SK-N-SH treated with all-trans-retinoic acid at 6 μM for 48 hours (cell line): Measurements from ENCODE around the gene EHD4.

Source experiments
- ATAC-seq: fragments of 200-7000 bp; cut with Tn5 transposase; 3 replicates; pipeline ENCODE4 v1.9.1; 2020; ENCODE audit warnings: mild to moderate bottlenecking, moderate library complexity
- BACH2 ChIP-seq: fragments of 250-450 bp; sonication (Bioruptor Pico); IDR thresholded peaks from 2 replicates; pipeline ENCODE4 v1.9.0; 2021; ENCODE audit warnings: mild to moderate bottlenecking, borderline replicate concordance
- CSDC2 ChIP-seq: fragments of 250-450 bp; sonication (Bioruptor Pico); IDR thresholded peaks from 2 replicates; pipeline ENCODE4 v1.5.0; 2020; ENCODE audit warnings: mild to moderate bottlenecking, moderate library complexity
- ESRRG ChIP-seq: fragments of 250-450 bp; sonication (Bioruptor Pico); IDR thresholded peaks from 2 replicates; pipeline ENCODE4 v1.6.1; 2021; ENCODE audit warnings: mild to moderate bottlenecking
- GLIS3 ChIP-seq: fragments of 250-450 bp; sonication (Bioruptor Pico); IDR thresholded peaks from 2 replicates; pipeline ENCODE4 v1.5.0; 2020; ENCODE audit warnings: mild to moderate bottlenecking, moderate library complexity
- ISL1 ChIP-seq: fragments of 250-450 bp; sonication (Bioruptor Pico); IDR thresholded peaks from 2 replicates; pipeline ENCODE4 v2.1.2; 2022; ENCODE audit warnings: mild to moderate bottlenecking, moderate library complexity
- OSR1 ChIP-seq: fragments of 250-450 bp; sonication (Bioruptor Pico); IDR thresholded peaks from 2 replicates; pipeline ENCODE4 v1.8.0; 2022; ENCODE audit warnings: moderate library complexity, mild to moderate bottlenecking, inconsistent platforms
- PATZ1 ChIP-seq: fragments of 250-450 bp; sonication (Bioruptor Pico); IDR thresholded peaks from 2 replicates; pipeline ENCODE4 v1.8.0; 2020; ENCODE audit warnings: mild to moderate bottlenecking, moderate library complexity, borderline replicate concordance
- POU6F1 ChIP-seq: fragments of 250-450 bp; sonication (Bioruptor Pico); IDR thresholded peaks from 2 replicates; pipeline ENCODE4 v1.8.0; 2021; ENCODE audit warnings: low read depth, mild to moderate bottlenecking, moderate library complexity, borderline replicate concordance
- PPARA ChIP-seq: fragments of 250-450 bp; sonication (Bioruptor Pico); IDR thresholded peaks from 2 replicates; pipeline ENCODE4 v1.5.0; 2020; ENCODE audit warnings: mild to moderate bottlenecking, borderline replicate concordance
- RARB ChIP-seq: fragments of 250-450 bp; sonication (Bioruptor Pico); IDR thresholded peaks from 2 replicates; pipeline ENCODE4 v1.8.0; 2021; ENCODE audit warnings: mild to moderate bottlenecking, moderate library complexity
- SNAI2 ChIP-seq: fragments of 250-450 bp; sonication (Bioruptor Pico); IDR thresholded peaks from 2 replicates; pipeline ENCODE4 v1.5.0; 2020; ENCODE audit warnings: mild to moderate bottlenecking, moderate library complexity
- TCF4 ChIP-seq: fragments of 250-450 bp; sonication (Bioruptor Pico); IDR thresholded peaks from 2 replicates; pipeline ENCODE4 v1.8.0; 2021; ENCODE audit warnings: mild to moderate bottlenecking, moderate library complexity, borderline replicate concordance
- TOX ChIP-seq: fragments of 250-450 bp; sonication (Bioruptor Pico); IDR thresholded peaks from 2 replicates; pipeline ENCODE4 v1.8.0; 2021; ENCODE audit warnings: mild to moderate bottlenecking, moderate library complexity, borderline replicate concordance
- TSHZ2 ChIP-seq: fragments of 250-450 bp; sonication (Bioruptor Pico); IDR thresholded peaks from 2 replicates; pipeline ENCODE4 v1.5.0; 2020; ENCODE audit warnings: mild to moderate bottlenecking, moderate library complexity
- ZC3H10 ChIP-seq: fragments of 250-450 bp; sonication (Bioruptor Pico); IDR thresholded peaks from 2 replicates; pipeline ENCODE4 v1.5.1; 2021; ENCODE audit warnings: mild to moderate bottlenecking, moderate library complexity
- ZFP3 ChIP-seq: fragments of 250-450 bp; sonication (Bioruptor Pico); IDR thresholded peaks from 2 replicates; pipeline ENCODE4 v1.5.0; 2020; ENCODE audit warnings: mild to moderate bottlenecking, moderate library complexity
- ZFP30 ChIP-seq: fragments of 450-650 bp; formaldehyde crosslinking; IDR thresholded peaks from 2 replicates; pipeline ENCODE4 v1.5.0; 2022; ENCODE audit warnings: mild to moderate bottlenecking, moderate library complexity
- ZNF565 ChIP-seq: fragments of 450-650 bp; formaldehyde crosslinking; conservative IDR thresholded peaks from 2 replicates; pipeline ENCODE4 v1.5.0; 2020; ENCODE audit warnings: low read depth, mild to moderate bottlenecking, moderate library complexity
- ZNF70 ChIP-seq: fragments of 450-650 bp; formaldehyde crosslinking; IDR thresholded peaks from 2 replicates; pipeline ENCODE4 v1.5.0; 2020; ENCODE audit warnings: mild to moderate bottlenecking, moderate library complexity
- ZNF8 ChIP-seq: fragments of 450-650 bp; formaldehyde crosslinking; IDR thresholded peaks from 2 replicates; pipeline ENCODE4 v1.5.0; 2020; ENCODE audit warnings: mild to moderate bottlenecking, moderate library complexity
- TF ChIP-seq, protein P1 (sequence below): fragments of 250-450 bp; sonication (Bioruptor Pico); IDR thresholded peaks from 2 replicates; pipeline ENCODE4 v1.5.1; 2020; ENCODE audit warnings: low read depth, mild to moderate bottlenecking, moderate library complexity

The EHD4 gene

DNA sequence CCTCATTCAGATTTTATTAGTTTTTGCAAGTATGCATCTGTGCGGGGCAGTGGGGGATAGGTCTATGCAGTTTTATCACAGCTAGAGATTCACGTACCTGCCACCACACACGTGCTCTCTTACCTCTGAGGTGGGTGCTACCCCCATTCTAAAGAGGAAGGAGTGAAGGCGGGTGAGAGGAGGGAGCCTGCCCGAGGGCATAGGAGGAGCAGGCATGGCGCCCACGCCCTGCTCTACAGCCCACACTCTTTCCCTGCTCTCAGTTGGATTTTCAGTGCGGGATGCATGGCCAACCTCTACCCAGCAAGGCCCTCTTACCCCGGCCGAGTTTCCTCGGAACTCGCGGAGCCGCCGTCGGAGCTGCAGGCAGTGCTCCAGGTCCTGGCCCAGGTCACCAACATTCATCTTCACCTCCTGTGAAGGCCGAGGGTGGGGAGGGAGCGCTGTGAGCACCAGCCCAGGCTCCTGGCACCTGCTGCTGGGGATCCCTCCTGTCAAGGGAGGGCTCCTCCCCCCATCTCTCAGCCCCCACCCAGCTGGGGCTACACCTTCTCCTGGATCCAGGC, 106.8 kb downstream of the EHD4 start:
- no peak for ATAC-seq
- no peak for TF ChIP-seq RARB (CRISPR knock-in tag)
- no peak for TF ChIP-seq GLIS3
- TF ChIP-seq ZNF565 = no peak
- no peak for TF ChIP-seq BACH2 (CRISPR knock-in tag)
- TF ChIP-seq ISL1 = no peak
- no peak for TF ChIP-seq ESRRG
- no peak for TF ChIP-seq TCF4 (CRISPR knock-in tag)
- no peak for TF ChIP-seq PPARA (CRISPR knock-in tag)
- TF ChIP-seq ZFP3 = no peak
- no peak for TF ChIP-seq ZNF8 (CRISPR knock-in tag)
- TF ChIP-seq SNAI2 = no peak
- TF ChIP-seq TOX = no peak
- no peak for TF ChIP-seq TSHZ2
- no peak for TF ChIP-seq ZNF70
- no peak for TF ChIP-seq ZC3H10 (CRISPR knock-in tag)
- no peak for TF ChIP-seq ZFP30 (CRISPR knock-in tag)
- TF ChIP-seq POU6F1 = no peak

GRCh38 chr15:41862515-41863116, 109.7 kb downstream of the EHD4 start:
- TF ChIP-seq ZFP30 (CRISPR knock-in tag) (no peak), GLIS3 (no peak)
- no peak for ATAC-seq

DNA sequence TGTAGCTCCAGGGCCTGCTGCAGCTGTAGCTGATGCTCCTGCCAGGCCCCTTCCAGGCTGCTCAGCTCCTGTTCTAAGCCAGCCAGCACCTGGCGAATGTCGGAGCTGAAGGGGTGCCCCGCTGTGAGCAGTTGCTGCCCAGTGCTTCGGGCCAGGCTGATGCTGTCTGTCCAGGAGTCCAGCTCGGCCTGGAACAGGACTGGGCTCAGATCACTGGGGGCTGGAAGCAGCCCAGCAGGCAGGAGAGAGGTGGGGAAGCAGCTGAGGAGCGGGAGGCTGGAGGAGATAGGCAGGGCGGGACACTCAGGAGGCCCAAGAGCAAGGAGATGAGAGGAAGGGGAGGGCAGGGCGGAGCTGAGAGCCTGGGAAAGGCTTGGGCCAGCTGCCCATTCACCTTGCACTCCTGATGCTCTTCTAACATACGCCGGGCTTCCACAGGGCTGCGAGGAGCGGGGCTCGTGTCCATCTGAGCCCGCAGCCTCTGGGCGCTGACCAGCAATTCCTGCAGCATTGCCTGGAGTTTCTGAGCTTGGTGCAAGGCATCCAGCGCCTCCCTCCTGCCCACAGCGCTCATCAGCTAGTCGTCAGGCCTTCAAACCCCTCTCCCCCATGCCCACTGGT, 110.5 kb downstream of the EHD4 start:
- TF ChIP-seq ISL1 = no peak
- no peak for TF ChIP-seq ZFP30 (CRISPR knock-in tag)
- no peak for TF ChIP-seq ZNF565
- TF ChIP-seq OSR1 (CRISPR knock-in tag) = no peak
- TF ChIP-seq SNAI2 = no peak
- no peak for TF ChIP-seq GLIS3
- TF ChIP-seq, protein P1, sequence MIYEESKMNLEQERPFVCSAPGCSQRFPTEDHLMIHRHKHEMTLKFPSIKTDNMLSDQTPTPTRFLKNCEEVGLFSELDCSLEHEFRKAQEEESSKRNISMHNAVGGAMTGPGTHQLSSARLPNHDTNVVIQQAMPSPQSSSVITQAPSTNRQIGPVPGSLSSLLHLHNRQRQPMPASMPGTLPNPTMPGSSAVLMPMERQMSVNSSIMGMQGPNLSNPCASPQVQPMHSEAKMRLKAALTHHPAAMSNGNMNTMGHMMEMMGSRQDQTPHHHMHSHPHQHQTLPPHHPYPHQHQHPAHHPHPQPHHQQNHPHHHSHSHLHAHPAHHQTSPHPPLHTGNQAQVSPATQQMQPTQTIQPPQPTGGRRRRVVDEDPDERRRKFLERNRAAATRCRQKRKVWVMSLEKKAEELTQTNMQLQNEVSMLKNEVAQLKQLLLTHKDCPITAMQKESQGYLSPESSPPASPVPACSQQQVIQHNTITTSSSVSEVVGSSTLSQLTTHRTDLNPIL = no peak
- no peak for ATAC-seq

- no peak for ATAC-seq
- TF ChIP-seq SNAI2 (no peak), PATZ1 (no peak), ZNF70 (no peak), ISL1 (no peak), OSR1 (CRISPR knock-in tag) (no peak), RARB (CRISPR knock-in tag) (no peak), CSDC2 (CRISPR knock-in tag) (no peak), ZC3H10 (CRISPR knock-in tag) (no peak)
Observed at GRCh38 chr15:41860049-41860828, 112.1 kb downstream of the EHD4 start.
